ENCODE results near the gene OR1F1. TPM values are rescaled to one million over a fixed set of nuclear protein-coding genes. Genes with fewer than 3 reads are reported as not detected.

OR1F1 gene
- total and polyA plus RNA-seq, 2 donors (not counting 1 experiment from before 2014, with no cell fraction given) = not detected

- CTCF ChIA-PET = interaction anchor here (1.2 to 3.2 kb wide), 3 partner anchors 8 to 130 kb away, joined by 3 to 10 read pairs (median 5); no protein-coding TSS in a partner anchor
- Histone ChIP-seq H3K9me3 (ENCODE audit: control extremely low read depth in 1 of 3, control insufficient read depth in 2 of 3, insufficient read depth in 1 of 3, low read length in 2 of 3) (peaks cover 0 to 15% (median 0%) of the 10 kb centered on the region in 3 donors), H3K79me2 (ENCODE audit: control insufficient read depth, insufficient read depth, low read length) (no peaks in the 10 kb centered on the region), H3K27me3 (replicated peaks in 1 of 4; ENCODE audit: control extremely low read depth in 1 of 4, control insufficient read depth in 3 of 4, insufficient read depth in 4 of 4, low read length in 3 of 4) (peaks cover 0 to 14% (median 5%) of the 10 kb centered on the region in 4 experiments), H3K9ac (ENCODE audit: low read length) (no peak overlapping the region), H4K20me1 (ENCODE audit: control insufficient read depth, insufficient read depth, low read length, poor library complexity, severe bottlenecking) (no peaks in the 10 kb centered on the region), H3K4me2 (replicated peaks; ENCODE audit: low read depth, low read length, poor library complexity, severe bottlenecking) (no peak overlapping the region), H2AFZ (ENCODE audit: insufficient read depth, low read depth, low read length, poor library complexity, severe bottlenecking) (no peak overlapping the region), H3K36me3 (replicated peaks in 1 of 2; ENCODE audit: control extremely low read depth in 1 of 2, control insufficient read depth in 1 of 2, extremely low read depth in 1 of 2, insufficient read depth in 2 of 2, low read length in 1 of 2) (no peaks in the 10 kb centered on the region), H3K4me3 (ENCODE audit: control extremely low read depth in 1 of 5, extremely low read depth in 1 of 5, insufficient read depth in 1 of 5, low read depth in 2 of 5, low read length in 4 of 5) (no peak overlapping the region), H3K27ac (ENCODE audit: low read length in 2 of 2) (no peak overlapping the region), H3K4me1 (ENCODE audit: control insufficient read depth in 2 of 2, insufficient read depth in 2 of 2, low read length in 2 of 2) (peaks cover 21 to 33% of the 10 kb centered on the region in 2 donors)
- POLR2A ChIA-PET = interaction anchor here (1.0 kb wide), 1 partner anchor 103 kb away, joined by 10 read pairs; no protein-coding TSS in a partner anchor
- Mint-ChIP-seq H3K27ac (no peak overlapping the region), H3K4me1 (peaks cover 25% of the 10 kb centered on the region), H3K4me3 (peak overlapping the region; percentile 65), H3K9me3 (ENCODE audit: insufficient read depth) (no peaks in the 10 kb centered on the region), H3K27me3 (peaks cover 4% of the 10 kb centered on the region)
- TF ChIP-seq EZH2 (IDR thresholded peaks at IDR 0.05; ENCODE audit: borderline replicate concordance, insufficient read depth, low read depth, low read length, poor library complexity, severe bottlenecking) (no peak), CTCF (IDR thresholded peaks at IDR 0.05) (no peak)
- ATAC-seq (ENCODE audit: low read depth) (no peak), DNase-seq (no peak)
- 90% methylated on average over 34 of the region's 36 CpGs for WGBS (ENCODE audit: insufficient coverage)
- intact Hi-C loops (cut with micrococcal nuclease) = no loop called here
Measured at GRCh38 chr16:3161235-3162018, 26.6 kb upstream of the OR1F1 start.
